GM18511 (cell line): Measurements from ENCODE around the gene ITPKC.

Source experiments
- ATAC-seq: cut with Tn5 transposase; IDR thresholded peaks from one replicate; pipeline ENCODE4 v1.9.1; 2021; ENCODE audit warnings: mild to moderate bottlenecking, moderate library complexity; ENCODE audit not compliant: unreplicated experiment

Gene ITPKC

DNA sequence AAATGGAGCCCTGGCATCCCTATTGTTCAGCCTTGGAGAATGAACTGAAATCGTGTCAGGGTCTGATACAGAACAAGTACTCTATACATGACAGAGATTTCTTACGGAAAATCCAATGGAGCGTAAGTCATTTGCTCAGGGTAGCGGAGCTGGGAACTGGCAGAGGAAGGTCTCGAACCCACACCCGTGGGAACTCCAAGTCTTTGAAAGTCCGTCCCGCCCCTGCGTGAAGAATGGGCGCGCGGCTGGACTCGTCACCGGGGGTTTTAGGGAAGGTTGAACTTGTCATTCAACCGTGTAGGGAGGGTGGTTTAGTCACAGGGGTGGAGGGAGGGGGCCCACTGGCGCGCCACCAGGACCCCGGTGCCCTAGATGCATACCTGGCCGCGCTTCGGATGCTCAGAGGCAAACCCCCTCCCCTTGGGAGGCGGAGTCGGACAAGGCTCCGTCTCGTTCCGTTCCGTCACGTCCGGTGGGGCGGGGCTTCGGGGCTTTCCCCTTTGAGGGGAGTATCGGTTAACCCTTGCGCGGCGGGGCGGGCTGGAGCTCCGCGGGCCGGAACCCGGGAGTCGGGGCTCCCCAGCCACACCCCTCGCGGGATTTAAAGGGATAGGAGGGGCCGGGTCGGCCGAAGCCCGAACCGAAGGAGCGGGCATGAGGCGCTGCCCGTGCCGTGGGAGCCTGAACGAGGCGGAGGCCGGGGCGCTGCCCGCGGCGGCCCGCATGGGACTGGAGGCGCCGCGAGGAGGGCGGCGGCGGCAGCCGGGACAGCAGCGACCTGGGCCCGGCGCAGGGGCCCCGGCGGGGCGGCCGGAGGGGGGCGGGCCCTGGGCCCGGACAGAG, at the start of gene ITPKC, which contains the start of gene COQ8B:
Gene ITPKC, plus strand, starts transcription at position 631 of the 843 bp plus-strand sequence. Its CDS starts 24 bp downstream, at position 655.
Gene COQ8B, minus strand, starts transcription at position 405 of the 843 bp plus-strand sequence. CDS start 2,254 bp downstream, outside the sequence.
- peak; percentile 68 for ATAC-seq

DNA sequence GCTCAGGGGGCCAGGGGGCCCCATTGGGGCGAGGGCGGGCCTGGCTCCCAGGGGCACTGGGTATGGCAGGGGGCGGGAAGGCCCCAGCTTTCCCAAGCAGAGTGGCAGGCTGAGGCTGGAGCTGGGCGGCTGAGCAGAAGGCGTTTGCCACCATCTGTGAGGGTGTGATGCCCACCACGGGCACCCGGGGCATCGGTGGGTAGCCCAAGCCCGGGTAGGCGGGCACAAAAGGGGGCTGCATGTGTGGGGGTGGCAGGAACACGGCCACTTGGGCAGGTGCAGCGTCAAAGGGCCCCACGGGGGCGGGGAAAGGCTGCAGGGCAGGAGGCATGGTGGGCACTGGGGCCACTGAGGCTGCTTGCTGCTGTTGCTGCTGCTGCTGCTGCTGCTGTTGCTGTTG, 49.3 kb upstream of the ITPKC start:
- ATAC-seq = no peak

DNA sequence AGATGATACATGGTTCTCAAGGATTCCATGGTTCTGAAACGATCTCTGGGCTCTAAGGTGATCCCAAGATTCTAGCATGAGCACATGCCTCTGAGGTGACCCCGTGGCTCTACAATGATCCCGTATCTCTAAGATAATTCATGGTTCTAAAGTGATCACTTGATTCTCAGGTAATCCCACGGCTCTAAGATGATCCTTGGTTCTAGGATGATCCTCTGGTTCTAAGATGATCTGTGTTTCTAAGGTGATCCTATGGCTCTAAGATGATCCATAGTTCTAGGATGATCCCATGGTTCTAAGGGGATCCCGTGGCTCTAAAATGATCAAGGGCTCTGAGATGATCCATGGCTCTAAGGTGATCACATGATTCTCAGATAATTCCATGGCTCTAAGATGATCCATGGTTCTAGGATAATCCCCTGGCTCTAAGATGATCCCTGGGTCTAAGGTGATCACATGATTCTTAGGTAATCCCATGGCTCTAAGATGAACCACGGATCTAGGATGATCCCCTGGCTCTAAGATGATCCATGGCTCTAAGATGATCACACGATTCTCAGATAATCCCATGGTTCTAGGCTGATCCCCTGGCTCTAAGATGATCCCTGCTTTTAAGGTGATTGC, 47.8 kb upstream of the ITPKC start:
- ATAC-seq = no peak

DNA sequence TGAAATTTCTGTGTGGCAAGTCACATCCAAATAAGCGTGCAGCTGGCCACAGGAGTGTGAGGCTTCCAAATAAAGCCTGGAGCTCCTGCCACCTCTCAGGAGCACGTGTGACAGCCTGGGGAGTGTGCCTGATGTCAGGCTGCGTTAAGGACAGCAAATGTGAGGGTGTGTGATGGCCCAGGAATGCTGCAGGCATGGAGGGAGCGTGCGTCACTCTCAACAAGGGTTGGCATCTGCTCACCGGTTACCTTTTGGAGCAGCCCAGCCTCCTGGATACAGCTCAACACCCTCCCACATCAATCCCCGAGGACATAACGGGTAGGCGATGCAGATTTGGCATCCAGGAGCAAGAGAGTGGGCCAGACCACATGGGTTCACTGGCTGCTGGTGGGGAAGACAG, 45.5 kb upstream of the ITPKC start:
- ATAC-seq = no peak

DNA sequence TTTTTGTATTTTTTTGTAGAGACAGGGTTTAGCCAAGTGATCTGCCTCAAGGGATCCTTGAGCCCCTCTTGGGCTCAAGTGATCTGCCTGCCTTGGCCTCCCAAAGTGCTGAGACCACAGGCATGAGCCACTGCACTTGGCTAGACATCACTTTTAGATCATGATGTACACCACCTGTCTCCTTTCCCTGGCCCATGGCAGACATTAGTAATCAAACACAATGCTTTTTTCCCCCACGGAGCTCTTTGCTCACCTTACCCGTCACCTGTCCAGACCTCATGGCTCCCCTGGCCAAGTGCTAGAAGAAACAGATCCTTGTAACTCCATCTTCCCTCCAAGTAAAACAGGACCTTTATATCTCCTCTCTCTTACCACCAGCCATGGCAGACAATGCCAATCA, 44.9 kb upstream of the ITPKC start:
- ATAC-seq = no peak

DNA sequence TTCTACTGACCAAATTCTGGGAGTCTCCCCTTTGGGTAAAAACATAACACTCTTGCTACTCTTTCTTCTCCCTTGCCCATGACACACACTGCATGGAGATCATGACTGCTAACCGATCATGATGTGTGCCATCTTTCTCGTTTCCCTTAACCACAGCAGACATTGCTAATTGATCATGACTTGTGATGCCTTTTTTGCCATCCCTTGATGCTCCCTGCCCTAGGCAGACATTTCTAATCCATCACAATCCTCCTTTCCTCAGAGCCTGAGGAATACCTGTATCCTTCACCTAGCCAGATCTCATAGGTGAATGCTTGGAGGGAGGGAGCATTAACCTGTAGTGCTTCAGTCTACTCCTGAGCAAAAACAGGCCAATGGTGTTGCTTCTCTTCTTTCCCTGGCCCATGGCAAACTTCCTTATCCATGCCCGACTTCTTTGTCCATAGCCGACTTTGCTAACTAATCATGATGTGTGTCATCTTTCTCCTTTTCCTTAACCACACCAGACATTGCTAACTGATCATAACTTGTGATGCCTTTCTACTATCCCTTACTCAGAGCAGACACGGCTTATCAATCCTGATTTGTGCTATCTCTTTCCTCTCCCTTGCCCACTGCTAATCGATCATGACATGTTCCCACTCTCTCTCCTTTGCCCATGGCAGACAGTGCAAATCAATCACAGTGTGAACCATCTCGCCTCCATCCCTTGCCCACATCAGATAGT, 44.2 kb upstream of the ITPKC start:
- no peak for ATAC-seq

DNA sequence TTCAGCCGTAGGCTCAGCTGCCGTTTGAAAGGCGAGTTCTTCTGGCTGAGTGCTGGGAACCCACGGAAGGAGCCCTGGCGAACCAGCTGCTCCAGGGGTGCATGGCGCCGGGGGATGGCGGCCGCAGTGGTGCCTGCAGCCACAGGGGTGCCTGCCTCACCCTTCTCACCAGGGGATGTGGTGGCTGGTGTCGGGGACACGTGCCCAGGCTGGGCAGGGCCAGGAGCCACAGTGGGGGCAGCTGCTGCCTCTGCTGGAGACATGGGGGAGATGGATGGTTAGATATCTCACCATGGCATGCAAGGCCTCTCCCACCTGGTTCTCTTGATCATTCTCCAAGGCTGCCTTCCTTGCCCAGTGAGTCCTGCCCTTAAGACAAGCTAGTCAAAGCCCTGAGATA, 43.5 kb upstream of the ITPKC start:
- no peak for ATAC-seq

DNA sequence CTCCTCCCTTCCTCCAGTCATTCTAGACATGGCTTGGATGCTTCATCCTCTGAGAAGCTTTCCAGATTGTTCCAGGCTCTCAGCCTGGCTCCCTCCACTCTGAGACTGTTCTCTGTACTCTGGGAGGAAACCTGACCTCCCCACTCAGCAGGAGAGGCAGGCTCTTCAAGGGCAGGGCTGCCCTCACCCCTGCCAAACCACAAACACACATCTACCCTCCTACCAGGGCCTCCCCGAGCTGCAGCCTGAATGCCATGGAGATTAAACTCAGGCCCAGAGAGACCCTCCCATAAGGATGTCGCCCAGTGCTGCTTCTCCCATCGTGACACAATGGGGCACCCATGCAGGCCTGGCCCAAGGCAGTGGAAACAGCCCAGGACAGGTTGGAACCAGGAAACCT, 42.6 kb upstream of the ITPKC start:
- no peak for ATAC-seq

DNA sequence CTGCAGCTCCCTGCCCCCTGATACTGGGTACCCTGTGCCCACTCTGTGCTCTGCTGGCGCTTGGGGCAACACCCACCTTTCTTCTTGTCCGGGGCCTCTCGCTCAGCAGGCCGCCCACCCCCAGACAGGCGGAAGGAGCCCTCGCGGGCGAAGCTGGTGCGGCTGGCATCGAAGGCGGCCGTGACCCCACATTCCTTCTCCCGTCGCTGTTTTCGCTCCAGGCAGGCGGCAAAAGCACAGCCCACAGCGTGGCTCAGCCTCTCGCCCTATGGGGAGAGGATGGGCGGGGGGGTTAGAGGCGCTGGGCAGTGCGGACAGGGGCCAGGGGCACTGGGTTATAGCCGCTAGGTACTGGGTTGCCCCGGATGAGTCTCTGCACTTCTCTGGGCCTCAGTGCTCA, 39.8 kb upstream of the ITPKC start:
- ATAC-seq = no peak

DNA sequence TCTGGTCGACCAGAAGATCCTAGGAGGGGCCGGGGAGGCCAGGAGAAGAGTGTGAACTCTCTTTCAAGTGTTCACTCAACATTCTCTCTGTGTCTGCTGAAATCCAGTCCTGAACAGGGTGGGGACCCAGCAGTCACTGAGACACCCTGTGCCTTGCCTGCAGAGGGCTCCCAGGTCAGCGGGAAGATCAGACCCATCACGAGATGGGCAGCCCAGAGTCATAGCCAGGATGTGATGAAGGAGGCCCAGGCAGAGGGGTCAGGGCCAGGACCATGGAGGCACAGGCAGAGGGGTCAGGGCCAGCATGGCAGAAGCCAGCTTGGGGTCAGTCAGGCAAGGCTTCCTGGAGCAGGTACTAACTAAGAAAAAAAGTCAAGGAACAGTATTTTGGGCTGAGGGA, 35.9 kb upstream of the ITPKC start:
- ATAC-seq = no peak

DNA sequence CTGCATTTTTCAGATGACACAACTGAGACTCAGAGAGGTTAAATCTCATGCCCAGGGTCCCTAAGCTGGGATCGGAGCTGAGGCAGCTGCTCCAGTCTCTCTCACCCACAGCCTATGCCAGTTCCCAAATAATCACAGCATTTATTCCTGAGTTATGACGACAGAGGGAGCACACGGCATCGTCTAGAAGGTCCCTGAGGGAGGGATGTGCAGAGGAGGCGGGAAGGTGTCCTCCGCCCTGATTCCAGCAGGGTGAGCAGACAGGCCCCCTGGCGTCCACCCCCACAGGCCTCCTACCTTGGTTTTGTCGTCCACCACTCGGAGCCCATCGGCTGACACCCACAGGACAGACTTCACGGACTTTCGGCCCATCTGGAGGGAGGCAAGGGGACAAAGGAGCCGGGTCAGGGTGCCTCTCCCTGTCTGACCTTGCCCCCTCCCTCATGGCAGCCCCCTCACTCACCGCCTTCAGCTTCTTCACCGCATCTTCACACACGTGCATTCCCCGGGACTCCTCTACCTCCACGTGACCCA, 34.4 kb upstream of the ITPKC start:
- no peak for ATAC-seq

DNA sequence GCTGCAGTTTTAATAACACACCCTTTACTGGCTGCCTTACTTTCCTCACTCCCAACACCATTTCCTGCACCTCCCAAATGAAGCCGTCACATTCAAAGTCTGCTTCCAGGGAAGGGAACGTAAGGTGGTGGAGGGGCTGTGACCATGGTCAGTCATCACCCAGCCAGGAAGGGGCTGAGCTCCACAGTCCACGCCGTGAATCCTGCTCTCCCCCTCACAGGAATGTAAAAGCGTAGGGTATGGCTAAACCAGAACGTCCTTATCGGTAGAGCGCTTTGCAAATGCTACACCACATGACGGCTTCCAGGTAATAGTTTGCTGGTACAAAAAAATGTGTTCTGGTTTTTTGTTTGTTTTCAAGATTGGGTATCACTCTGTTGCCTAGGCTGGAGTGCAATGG, 33.5 kb upstream of the ITPKC start:
- ATAC-seq = no peak

DNA sequence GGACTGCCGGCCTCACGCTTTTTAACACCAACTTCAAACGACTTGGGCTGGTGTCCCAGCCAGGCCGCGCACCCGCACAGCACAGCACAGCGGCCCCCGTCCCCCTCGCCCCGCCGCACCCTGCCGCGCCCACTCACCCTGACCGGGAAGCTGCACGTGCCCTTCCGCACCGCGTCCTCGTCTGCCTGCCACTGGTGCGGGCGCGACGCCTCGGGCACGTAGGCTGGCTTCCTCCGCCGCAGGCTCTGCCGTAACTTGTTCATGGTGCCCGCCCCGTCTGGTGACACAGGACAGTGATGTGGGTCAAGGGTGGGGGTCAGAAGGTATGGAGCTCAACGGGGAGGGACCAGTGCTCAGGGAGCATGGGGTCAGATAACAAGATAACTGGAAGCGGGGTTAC, 32.6 kb upstream of the ITPKC start:
- ATAC-seq = no peak

DNA sequence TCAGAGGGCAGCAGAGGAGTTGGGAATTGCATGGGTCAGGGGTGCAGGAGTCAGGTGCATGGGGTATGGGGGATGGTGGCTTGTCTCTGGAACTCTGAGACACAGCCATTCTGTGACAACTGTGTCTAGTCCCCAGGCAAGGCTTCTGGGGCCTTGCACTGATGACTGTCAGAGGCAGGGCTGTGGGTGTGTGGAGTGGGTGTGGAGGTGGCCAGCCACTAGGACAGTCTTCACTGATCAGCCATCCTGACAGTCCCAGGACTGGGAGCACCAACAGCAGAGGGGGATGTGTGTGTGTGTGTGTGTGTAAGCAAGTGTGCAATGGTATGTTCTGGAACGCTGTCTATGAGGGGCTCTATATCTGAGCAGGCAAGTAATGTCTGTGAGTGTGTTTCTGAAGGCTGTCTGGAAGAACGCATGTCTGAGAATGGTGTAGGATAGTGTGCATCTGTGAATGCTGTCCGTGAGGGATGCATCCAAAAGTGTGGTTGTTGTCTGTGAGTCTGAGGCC, 31.8 kb upstream of the ITPKC start:
- ATAC-seq = no peak

DNA sequence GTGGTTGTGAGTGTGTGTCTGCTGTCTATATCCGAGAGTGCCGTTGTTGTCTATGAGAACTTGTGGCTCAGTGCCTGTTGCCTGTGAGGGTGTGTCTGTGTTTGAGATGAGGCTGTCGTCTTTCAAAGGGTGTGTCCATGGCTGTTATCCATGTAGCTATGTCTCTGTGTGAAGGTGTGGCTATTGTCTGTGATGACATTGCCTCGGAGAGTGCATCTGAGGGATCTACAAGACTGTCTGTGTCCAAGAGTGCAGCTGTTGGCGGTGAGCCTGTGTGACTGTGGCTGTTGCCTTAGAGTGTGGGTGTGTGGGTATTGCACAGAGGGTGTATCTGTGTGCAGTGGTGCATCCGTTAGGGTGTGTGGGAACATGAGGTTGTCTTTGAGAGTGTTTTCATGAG, 31.3 kb upstream of the ITPKC start:
- ATAC-seq = no peak

DNA sequence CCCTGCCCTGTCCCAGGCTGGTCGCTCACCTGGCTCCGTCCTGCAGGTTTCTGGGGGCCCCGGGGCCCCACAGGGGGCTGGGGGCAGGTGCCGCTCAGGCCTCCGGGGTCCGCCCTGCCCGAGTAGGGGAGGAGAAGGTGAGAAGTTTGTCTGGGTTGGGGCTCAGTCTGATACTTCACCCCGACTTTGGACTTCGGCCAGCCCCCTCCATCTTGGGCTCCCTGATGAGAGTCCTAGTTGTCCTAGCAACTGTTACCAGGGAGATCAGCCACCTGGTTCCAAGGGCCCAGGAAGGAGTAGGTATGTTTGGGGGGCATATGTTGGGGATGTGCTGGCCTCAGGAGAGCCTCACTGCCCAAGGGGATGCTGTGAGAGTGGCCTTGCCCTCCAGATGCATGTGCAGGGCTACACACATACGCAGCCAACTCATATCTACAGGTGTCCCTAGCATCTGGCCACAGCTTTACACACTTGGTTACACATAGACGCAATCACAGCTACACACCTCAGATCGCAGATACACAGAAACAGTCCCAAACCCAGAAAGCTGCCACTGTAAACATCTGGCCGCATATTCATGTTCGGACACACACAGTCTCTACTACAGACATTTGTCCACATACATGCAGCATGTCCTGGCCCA, 29.9 kb upstream of the ITPKC start:
- ATAC-seq = no peak

DNA sequence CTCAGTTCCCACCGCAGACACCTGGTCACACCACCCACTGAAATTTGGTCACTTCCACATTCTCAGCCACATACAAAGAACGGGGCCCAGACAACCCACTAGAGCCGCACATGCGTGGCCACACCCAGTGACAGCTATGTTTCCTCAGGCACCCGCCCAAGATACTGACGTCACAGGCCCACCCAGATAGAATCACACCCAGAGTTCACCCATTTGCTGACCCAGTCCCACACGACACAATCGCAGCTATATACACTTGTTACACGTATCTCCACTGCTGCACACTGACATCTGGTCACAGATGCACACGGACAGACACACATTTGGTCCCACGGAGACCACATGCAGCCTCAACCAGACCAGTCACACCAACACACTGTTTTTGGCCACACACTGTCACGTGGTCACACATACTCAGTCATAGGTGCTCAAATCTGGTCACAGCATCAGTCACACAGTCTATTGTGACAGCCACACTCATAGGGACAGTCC, 29.3 kb upstream of the ITPKC start:
- no peak for ATAC-seq

DNA sequence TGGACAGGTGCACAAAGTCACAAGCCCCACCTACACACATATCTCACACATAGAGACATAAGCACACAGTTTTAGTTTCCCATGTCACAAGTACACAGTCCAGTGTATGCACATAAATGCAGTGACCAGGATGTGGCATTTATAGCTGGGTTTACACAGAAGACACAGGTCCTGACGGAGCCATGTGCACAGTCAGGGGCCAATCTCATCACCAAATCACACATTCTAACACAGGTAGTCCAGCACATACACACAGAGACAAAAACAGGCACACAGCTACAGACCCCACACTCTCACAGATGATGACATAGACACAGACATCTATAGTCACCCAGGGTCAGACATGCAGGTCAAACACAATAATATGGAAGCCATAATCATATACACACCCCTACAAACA, 28.6 kb upstream of the ITPKC start:
- no peak for ATAC-seq

DNA sequence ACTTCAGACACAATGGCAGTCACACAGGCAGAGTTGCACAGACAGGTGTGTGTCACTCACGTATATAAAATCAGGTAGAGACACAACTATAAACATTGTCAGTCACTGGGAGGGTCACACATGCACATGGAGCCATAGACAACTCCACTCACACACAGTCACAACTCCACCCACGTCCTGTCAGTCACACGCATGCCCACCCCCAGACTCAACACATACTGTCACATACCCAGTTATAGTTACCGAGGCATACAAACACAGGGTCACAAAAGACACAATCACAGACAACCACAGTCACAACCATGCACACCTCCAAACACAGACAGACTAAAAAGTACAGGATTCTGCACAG, 27.9 kb upstream of the ITPKC start:
- no peak for ATAC-seq

DNA sequence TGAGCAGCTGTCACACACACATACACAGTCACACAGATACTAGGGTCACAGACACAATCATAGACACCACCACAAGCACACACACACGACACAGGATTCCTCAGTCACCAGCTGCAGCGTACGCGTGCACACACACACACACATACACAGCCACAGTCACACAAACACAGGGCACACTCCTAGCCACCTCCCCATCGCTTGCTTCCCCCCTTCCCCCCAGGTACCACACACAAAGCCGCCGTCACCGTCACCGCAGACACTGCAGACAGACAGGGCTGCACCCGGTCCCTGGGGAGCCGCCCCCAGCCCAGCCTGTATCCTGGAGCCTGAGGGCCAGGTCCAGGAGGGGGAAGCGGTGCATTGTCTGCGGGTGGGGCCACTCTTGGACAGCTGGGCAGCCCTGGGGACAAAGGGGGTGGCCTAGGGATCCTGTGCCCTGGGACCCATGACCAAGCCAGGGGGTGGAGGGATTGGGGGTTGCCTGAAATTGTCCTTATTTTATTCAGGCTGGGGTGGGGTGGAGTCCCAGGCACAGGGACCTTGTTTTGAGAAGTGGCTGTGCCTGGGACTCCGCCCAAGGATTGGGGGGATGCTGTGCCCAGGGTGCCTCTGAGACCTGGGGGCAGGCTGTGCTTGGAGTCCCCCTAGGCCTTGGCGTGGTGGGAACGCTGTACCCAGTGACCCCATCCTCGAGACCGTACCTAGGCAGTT, 27.4 kb upstream of the ITPKC start:
- no peak for ATAC-seq
